ENCODE results near the gene TRABD.

- TF ChIP-seq CTCF (IDR thresholded peaks at IDR 0.05) (no peak), POLR2A (IDR thresholded peaks at IDR 0.05) (no peak)
These were observed 27.6 kb downstream of the TRABD start for GRCh38 chr22:50213263-50213662.

All from heart left ventricle (tissue), 13 donors.